Osteocyte (in vitro differentiated cells): ENCODE measurements around the gene CNKSR1. TPM values are rescaled to one million over a fixed set of nuclear protein-coding genes. Genes with fewer than 3 reads are reported as not detected.
A peak's percentile ranks its signal among the peaks of the same experiment; 100 is the strongest.

Experiments
- DNase-seq: peaks from one replicate; pipeline ENCODE4 v3.0.0; 2021; ENCODE audit warnings: mixed read lengths; ENCODE audit not compliant: unreplicated experiment; ENCODE audit errors: extremely low spot score
- H3K27ac Mint-ChIP-seq: one replicate; pipeline ENCODE4 v1.8.0; 2021; ENCODE audit warnings: mild to moderate bottlenecking, mixed read lengths; ENCODE audit not compliant: unreplicated experiment
- H3K27me3 Mint-ChIP-seq: one replicate; pipeline ENCODE4 v1.8.0; 2021; ENCODE audit warnings: mixed read lengths; ENCODE audit not compliant: unreplicated experiment
- H3K36me3 Mint-ChIP-seq: one replicate; pipeline ENCODE4 v1.8.0; 2021; ENCODE audit warnings: mixed read lengths; ENCODE audit not compliant: unreplicated experiment
- H3K4me1 Mint-ChIP-seq: one replicate; pipeline ENCODE4 v1.8.0; 2021; ENCODE audit warnings: mixed read lengths; ENCODE audit not compliant: unreplicated experiment
- H3K4me3 Mint-ChIP-seq: one replicate; pipeline ENCODE4 v1.8.0; 2021; ENCODE audit warnings: mild to moderate bottlenecking, moderate library complexity, mixed read lengths; ENCODE audit not compliant: unreplicated experiment
- H3K9me3 Mint-ChIP-seq: one replicate; pipeline ENCODE4 v1.8.0; 2021; ENCODE audit warnings: mixed read lengths; ENCODE audit not compliant: unreplicated experiment
- long read RNA-seq: library from polyadenylated mRNA; unstranded; transcript quantifications from one replicate; pipeline ENCODE4 v2.0.0, GENCODE V29; 2021
- total RNA-seq: library from RNA; stranded (reverse); gene quantifications from 2 replicates; pipeline ENCODE4 v1.2.1, GENCODE V29; 2021
- TF ChIP-seq, protein P1 (sequence below): fragments of 200-600 bp; sonication (generic); IDR thresholded peaks from 2 replicates; pipeline ENCODE4 v1.5.0; 2021; ENCODE audit warnings: antibody characterized with exemption, mild to moderate bottlenecking, moderate library complexity

Gene CNKSR1, protein sequence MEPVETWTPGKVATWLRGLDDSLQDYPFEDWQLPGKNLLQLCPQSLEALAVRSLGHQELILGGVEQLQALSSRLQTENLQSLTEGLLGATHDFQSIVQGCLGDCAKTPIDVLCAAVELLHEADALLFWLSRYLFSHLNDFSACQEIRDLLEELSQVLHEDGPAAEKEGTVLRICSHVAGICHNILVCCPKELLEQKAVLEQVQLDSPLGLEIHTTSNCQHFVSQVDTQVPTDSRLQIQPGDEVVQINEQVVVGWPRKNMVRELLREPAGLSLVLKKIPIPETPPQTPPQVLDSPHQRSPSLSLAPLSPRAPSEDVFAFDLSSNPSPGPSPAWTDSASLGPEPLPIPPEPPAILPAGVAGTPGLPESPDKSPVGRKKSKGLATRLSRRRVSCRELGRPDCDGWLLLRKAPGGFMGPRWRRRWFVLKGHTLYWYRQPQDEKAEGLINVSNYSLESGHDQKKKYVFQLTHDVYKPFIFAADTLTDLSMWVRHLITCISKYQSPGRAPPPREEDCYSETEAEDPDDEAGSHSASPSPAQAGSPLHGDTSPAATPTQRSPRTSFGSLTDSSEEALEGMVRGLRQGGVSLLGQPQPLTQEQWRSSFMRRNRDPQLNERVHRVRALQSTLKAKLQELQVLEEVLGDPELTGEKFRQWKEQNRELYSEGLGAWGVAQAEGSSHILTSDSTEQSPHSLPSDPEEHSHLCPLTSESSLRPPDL
- 0.89 and 1.1 TPM in 2 replicates for total RNA-seq
- long read RNA-seq = 0 reads

DNA sequence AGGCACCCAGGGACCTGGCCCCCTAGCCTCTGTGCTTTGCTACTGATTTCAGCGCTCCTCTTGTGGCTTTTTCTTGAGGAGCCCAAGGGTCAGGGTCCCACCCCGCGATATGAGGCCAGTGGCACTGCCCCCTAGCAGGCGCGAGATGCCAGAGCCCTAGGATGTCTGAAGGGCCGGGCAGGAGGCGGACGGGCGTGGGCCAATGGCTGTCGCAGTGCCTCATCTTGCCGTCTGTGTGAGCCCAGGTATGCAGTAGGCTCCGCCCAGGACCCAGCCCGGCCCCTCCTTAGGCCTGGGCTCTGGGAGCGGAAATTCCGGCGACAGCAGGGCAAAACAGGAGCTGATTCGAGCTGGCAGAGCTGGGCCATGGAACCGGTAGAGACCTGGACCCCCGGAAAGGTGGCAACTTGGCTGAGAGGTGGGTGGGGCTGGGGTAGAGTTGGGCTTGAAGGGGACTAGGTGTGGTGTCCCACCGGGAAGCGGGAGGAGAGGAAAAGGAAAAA is at the start of gene CNKSR1:
Gene CNKSR1 (plus strand): TSS at position 310 of the 503 bp plus-strand sequence. CDS start 57 bp downstream, at position 367.
- TF ChIP-seq, protein P1, sequence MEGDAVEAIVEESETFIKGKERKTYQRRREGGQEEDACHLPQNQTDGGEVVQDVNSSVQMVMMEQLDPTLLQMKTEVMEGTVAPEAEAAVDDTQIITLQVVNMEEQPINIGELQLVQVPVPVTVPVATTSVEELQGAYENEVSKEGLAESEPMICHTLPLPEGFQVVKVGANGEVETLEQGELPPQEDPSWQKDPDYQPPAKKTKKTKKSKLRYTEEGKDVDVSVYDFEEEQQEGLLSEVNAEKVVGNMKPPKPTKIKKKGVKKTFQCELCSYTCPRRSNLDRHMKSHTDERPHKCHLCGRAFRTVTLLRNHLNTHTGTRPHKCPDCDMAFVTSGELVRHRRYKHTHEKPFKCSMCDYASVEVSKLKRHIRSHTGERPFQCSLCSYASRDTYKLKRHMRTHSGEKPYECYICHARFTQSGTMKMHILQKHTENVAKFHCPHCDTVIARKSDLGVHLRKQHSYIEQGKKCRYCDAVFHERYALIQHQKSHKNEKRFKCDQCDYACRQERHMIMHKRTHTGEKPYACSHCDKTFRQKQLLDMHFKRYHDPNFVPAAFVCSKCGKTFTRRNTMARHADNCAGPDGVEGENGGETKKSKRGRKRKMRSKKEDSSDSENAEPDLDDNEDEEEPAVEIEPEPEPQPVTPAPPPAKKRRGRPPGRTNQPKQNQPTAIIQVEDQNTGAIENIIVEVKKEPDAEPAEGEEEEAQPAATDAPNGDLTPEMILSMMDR = no peak
- no peaks in the 10 kb centered on the region for H3K9me3 Mint-ChIP-seq
- DNase-seq = no peak
- H3K4me3 Mint-ChIP-seq = no peak within 1 kb of the TSS
- peaks cover 5% of the 10 kb centered on the region for H3K4me1 Mint-ChIP-seq
- no peaks in the 10 kb centered on the region for H3K36me3 Mint-ChIP-seq
- no peaks in the 10 kb centered on the region for H3K27me3 Mint-ChIP-seq
- peak within 1 kb of the TSS; percentile 18 for H3K27ac Mint-ChIP-seq

DNA sequence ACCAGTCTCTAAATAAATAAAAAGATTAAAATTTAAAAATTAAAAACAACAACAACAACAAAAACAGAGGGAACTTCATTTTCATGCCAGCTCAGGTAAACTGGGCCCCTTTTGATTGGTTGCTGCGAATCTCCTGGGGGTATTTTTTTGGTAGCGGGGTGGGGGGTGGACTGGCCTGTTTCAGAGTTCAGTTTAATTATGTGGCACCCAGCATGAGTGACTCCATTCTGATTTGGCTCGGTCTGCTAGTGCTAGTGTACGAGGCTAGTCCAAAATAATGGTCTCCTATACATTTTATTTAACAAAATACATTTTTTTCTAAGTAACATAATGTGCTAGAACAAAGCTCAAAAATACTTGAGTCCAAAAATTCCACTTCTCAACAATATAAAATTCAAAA is 47.5 kb upstream of the CNKSR1 start:
- Mint-ChIP-seq H3K36me3 (peaks cover 5% of the 10 kb centered on the region), H3K4me1 (no peaks in the 10 kb centered on the region), H3K9me3 (no peaks in the 10 kb centered on the region), H3K27me3 (peaks cover 13% of the 10 kb centered on the region), H3K4me3 (no peak overlapping the region), H3K27ac (no peak overlapping the region)
- DNase-seq = peak; percentile 6
- TF ChIP-seq, protein P1 = no peak

DNA sequence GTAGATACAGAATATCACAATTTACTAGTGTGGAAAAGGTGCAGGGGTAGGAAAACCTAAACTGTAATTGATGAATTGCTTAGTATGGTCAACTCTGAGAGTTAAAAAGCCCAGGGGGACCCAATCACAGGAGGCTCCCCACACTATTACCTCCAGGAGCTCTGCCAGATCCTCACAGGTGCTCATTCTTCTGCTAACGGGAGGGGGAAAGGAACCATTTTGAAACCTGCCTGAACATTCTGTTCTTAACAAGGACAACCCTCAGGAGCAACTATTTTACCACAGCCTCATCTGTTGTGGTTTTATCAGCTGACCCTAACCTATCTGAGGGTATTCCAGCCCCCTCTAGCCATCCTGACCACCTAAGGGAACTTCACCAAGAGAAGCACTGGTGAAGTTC is 46.6 kb upstream of the CNKSR1 start:
- Mint-ChIP-seq H3K36me3 (peaks cover 2% of the 10 kb centered on the region), H3K27me3 (peaks cover 13% of the 10 kb centered on the region), H3K9me3 (peaks cover 8% of the 10 kb centered on the region), H3K27ac (no peak overlapping the region), H3K4me1 (no peaks in the 10 kb centered on the region), H3K4me3 (no peak overlapping the region)
- TF ChIP-seq, protein P1 = no peak
- DNase-seq = peak; percentile 38

DNA sequence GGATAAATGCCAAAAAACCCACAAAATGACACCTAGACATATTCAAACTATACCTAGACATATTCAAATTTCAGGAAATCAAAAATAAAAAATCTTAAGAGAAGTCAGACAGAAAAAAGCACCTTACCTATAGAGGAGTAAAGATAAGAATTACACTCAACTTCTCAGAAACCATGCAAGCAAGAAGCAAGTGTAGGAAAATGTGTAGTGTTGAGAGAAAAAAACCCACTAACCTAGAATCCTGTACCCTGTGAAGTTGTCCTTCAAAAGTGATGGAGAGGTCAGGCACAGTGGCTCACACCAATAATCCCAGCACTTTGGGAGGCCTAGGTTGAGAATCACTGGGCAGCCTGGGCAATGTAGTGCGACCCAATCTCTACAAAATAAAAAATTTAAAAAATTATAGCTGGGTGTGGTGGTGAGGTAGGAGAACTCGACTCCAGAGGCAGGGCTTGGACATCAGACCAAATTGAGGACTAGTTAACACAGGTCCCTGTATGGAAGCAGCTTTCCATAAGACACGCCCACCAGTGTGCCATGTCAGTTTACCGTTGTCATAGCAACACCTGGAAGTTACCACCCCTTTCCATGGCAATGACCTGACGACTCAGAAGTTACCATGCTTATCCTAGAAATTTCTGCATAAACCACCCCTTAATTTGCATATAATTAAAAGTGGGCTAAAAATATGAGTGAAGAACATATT is 45.0 kb upstream of the CNKSR1 start:
- peaks cover 8% of the 10 kb centered on the region for H3K9me3 Mint-ChIP-seq
- DNase-seq = peak; percentile 49
- H3K36me3 Mint-ChIP-seq = peaks cover 2% of the 10 kb centered on the region
- no peaks in the 10 kb centered on the region for H3K4me1 Mint-ChIP-seq
- no peak overlapping the region for H3K27ac Mint-ChIP-seq
- H3K27me3 Mint-ChIP-seq = peaks cover 13% of the 10 kb centered on the region
- no peak overlapping the region for H3K4me3 Mint-ChIP-seq
- TF ChIP-seq, protein P1 = no peak
